GM19468 (cell line): ENCODE measurements around the gene OTOA.
"Not testable (repeated sequence)": the region's sequence is repeated elsewhere in the genome, so short reads cannot be mapped to it uniquely, and the experiment has no call there.

ENCODE experiments used
- ATAC-seq: cut with Tn5 transposase; IDR thresholded peaks from one replicate; pipeline ENCODE4 v1.9.1; 2021; ENCODE audit warnings: mild to moderate bottlenecking, moderate library complexity, moderate number of reproducible peaks; ENCODE audit not compliant: unreplicated experiment; ENCODE audit errors: extremely low read depth

OTOA gene

DNA sequence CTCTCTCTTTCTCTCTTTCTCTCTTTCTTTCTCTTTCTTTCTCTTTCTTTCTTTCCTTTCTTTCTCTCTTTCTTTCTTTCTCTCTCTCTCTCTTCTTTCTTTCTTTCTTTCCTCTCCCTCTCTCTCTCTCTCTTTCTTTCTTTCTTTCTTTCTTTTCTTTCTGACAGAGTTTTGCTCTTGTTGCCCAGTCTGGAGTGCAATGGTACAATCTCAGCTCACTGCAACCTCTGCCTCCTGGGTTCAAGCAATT lies 50.5 kb downstream of the OTOA start:
- ATAC-seq = not testable (repeated sequence)

DNA sequence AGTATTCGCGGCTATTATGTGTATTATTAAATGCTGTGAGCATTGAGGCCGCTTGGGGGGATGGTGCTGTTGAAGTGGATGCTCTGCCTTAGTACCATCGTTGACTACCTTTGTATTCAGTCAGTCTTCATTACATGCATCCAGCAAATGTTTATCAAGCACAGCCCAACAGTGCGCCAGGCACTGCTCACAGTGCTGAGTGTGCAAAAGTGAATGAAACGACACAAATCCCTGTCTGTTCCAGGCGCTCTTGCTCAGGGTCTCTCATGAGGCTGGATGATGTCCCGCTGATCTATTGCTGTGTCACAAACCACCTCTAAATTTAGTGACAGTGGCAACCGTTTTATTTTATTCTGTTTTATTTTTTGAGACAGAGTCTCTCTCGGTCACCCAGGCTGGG lies 53.8 kb downstream of the OTOA start:
- ATAC-seq = no peak

DNA sequence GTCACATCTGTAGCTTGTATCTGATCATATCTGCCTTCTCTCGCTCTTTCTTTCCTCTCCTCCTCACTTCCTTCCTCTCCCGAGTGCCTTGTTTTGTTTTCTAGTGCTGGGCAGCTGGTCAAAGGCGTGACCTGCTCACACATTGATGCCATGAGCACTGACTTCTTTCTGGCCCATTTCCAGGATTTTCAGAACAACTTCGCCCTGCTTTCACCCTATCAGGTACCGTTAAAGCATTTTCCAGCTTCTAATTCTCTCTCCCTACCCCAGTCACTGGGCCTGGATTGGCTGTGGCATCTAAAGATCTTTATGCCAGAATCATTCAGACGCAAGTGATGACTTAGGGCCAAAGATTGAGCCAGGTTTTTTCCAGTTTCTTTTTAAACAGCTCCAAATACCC lies 55.5 kb downstream of the OTOA start:
- ATAC-seq = no peak

DNA sequence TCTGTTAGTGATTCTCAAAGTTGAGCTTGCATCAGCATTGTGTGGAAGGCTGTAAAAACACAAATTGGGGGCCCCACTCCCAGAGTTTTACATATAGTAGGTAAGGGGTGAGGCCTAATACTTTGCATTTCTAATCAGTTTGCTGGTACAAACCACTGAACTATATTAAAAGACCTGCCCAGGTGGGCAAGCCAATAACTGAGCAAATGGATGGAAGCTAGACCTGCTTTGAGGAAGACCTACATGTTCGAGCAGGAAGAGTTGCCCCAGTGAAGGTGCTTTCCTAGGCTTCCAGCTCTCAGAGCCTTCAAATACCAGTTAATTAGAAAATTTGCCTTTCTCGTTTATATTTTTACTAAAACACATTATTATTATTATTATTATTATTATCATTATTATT lies 56.8 kb downstream of the OTOA start:
- ATAC-seq = no peak

DNA sequence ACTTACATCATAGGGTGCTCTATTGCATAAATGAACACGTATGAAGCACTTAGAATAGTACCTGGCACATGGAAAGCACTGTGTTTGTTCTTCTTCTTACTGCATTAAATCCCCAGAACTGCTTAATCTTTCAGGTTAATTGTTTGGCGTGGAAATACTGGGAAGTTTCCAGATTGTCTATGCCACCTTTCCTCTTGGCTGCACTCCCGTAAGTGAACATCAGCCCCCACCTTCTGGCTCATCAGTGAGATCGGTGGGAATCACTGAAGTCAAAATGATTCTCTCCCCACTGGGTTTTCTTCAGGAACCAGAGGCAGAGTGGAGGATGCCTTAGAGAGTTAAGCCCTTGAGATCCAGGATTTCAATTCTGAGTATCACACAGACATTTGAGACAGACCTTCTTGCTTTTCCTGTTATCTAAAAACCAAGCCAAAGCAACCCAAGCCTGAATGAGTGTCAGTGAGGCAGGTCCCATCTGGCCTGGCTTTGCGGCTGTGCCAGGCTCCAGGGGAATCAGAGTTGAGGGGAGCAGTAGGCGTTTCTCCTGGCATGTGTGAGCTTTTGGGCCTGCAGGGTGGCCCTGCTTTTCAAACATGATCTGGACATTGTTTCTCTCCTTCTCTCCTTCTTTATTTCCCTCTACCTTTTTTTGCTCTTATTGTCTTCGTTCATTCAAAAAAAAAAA lies 59.1 kb downstream of the OTOA start:
- no peak for ATAC-seq

DNA sequence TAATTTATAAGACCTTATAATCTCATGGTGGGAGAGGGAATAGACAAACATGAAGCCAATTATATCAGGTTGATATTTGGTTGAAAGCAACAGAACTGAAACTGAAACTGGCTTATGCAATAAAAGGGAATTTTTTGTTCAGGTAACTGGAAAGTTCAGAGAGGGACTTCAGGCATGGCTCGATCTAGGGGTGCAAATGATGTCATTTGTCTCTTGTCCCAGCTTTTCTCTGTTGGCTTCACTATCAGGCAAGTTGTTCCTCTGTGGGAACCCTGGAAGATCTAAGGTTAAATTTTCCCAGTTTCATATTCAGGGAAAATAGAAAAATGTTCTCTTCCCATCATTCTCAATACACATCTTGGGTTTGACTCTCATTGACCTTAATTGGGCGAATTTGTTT lies 59.8 kb downstream of the OTOA start:
- ATAC-seq = no peak

DNA sequence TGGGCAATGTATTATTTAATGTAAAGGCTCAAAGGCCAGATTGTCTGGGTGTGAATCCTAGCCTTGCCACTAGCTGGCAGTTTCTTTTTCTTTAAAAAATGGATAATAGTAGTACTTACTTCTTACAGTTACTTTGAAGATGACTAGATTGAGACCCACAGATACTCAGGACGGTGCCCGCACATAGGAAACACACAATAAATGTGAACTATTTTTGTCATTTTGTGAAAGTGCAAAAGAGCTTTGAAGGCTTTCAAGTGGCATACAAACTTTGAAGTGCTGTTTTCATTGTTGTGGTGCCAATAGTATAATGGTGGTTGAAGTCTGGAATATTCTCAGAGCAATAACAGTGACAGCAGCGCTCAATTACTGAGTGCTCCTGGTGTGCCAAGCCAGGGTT lies 63.6 kb downstream of the OTOA start:
- no peak for ATAC-seq

DNA sequence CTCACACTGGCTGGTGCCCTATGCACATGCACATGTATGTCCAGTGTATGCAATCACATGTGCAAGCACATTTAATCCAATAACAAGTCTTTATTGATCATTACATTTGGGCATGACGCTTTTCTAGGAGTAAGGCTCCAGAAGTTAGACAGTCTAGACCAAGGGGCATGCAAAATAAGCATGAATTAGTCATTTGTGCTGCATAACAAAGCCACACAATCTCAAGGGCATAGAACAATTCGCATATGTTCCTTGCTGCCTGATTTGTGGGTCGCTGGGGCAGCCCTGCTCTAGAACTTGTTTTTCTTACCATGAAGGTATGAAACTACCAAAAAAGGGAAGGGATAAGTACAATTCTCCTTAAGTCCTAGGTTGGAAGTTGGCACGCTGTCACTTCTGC lies 67.5 kb downstream of the OTOA start:
- ATAC-seq = not testable (repeated sequence)

DNA sequence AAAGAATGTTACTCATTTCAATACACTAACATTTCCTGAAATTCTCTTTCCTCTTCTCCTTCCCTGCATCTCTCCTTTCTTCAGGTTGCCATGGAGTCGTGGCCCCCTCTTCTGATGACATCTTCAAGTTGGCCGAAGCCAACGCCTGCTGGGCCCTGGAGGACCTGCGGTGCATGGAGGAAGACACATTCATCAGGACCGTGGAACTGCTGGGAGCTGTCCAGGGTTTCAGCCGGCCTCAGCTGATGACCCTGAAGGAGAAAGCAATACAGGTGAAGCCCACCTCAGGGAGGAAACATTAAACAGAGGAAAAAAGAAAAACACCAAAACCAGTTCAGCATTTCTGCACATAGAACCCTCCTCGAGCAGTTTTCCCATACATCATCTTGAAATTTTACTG lies 76.9 kb downstream of the OTOA start:
- ATAC-seq = not testable (repeated sequence)

DNA sequence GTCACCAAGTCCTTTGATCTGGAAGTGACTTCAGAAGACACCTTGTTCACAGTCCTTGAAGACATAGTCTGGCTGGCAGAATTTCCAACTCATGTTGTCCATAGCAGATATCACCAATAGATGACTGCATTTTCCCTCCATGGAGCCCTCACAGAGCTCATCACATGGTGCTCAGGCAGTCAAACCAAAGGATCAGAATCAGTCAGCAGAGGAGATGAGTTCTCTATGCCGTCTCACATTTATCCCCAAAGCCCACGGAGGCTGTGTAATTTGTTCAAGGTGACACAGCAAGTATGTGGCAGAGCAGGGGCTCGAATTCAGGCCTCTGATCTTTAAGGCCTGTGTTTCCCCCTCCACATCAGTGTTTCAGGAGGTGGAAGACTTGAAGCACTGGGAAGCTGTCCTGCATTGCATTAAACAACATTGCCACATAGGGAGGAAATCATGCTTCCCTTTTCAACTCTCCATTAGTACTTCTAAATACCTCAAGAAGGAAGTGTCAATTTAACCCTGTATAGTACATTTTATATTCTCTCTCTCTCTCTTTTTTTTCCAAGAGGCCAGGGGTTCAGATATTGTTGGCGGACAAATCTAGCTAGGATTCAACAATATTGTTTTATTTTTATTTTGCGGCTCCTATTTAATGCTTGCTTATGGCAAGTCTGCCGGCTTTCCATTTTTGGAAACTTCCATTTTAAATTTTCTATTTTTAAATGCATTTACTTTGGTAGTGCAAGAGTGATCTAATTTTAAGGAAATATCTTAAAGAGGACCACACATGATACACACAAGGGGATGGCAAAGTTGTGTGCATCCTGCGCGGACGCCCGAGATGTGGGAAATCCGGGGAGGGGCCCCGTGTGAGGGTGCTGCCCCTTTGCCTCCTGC lies 92.7 kb downstream of the OTOA start:
- ATAC-seq = not testable (repeated sequence)

DNA sequence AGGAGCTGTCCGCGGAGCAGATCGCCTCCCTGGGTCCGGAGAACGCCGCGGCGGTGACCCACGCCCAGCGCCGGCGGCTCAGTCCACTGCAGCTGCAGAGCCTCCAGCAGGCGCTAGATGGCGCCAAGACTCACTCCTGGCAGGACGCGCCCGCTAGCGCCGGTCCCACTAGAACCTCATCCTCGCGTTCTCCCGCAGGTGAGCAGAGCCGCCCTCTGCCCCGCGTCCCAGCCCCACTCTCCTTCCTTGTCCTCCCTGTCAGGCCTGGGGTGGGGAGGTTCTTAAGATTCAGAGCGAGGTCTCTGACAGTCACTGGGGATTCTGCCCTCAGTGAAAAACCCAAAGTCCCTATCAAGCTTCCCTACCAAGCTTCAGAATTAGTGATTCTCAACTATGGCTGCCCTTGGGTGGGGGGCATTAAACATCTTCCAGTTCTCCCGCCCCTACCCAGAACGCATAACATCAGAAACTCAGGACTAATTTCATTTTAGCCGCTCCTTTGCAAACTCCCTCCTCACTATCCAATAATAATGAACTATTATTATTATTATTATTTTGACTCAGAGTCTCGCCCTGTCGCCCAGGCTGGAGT lies 93.4 kb downstream of the OTOA start:
- ATAC-seq = peak; percentile 30

DNA sequence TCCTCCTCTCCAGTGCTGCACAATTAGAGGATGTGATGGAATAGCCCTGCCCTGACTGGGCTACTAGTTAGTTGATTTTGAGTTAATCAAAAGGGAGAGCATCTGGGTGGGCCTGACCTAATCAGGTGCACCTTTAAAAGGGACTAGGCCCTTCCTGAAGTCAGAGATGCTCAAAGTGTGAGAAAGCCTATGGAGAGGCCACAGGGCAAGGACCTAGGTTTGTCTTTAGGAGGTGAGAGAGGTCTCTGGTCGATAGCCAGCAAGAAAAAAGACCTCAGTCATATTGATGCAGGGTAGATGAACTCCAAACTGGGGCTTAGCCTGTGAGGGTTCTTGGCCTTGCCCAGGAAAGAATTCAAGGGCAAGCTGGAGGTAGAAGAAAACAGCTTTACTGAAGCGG lies 104.5 kb downstream of the OTOA start:
- ATAC-seq = not testable (repeated sequence)

DNA sequence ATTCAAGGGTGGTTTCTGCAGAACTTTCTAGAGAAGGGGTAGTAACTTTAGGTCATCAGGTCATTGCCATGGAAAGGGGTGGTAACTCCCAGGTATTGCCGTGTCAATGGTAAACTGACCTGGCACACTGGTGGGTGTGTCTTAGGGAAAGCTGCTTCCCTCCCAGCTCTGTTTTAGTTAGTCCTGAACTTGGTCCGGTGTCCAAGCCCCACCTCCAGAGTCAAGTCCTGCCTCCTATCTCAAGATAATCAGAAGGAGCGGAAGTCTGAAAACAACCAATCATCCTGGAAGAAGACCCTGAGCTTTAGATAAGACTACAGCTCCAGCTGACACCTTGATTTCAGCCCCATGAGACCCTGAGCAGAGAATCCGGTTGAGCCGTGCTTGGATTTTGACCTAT lies 105.0 kb downstream of the OTOA start:
- ATAC-seq = not testable (repeated sequence)

DNA sequence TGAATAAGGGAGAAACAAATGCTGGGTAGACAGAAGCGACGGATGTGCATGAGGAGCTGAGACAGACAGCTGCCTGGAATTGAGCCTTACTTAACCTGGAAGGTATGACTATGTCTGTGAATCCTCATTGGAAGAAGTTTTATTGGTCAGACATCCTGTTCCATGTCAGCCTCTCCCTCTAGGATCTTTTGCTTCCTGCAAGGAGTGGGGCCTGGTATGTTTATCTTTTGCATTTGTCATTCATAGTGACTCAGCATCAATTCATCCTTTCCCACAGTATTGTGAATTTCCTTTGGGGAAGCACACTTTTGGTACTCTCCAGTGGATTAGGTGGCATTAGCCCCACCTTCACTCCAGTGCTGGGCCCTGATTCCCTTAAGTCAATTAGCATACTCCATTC lies 105.5 kb downstream of the OTOA start:
- ATAC-seq = not testable (repeated sequence)

DNA sequence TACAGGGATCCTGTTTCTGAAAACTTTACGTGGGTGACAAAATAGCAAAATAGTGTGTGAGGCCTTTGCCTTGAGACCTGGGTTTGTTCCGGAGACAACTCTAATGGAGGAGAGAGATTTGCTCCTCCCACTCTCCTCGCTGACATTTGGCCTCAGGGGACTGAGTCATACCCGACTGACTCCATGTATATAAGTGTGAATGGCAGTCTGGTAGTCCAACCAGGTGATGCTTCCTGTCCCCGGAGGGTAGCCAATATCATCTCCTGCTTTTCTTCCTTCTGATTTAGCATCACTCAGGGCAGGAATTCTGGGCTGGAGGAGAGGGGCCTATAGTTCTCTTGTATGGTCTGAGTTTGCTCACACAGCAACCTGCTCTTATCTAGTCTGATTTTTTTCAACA lies 106.8 kb downstream of the OTOA start:
- not testable (repeated sequence) for ATAC-seq

DNA sequence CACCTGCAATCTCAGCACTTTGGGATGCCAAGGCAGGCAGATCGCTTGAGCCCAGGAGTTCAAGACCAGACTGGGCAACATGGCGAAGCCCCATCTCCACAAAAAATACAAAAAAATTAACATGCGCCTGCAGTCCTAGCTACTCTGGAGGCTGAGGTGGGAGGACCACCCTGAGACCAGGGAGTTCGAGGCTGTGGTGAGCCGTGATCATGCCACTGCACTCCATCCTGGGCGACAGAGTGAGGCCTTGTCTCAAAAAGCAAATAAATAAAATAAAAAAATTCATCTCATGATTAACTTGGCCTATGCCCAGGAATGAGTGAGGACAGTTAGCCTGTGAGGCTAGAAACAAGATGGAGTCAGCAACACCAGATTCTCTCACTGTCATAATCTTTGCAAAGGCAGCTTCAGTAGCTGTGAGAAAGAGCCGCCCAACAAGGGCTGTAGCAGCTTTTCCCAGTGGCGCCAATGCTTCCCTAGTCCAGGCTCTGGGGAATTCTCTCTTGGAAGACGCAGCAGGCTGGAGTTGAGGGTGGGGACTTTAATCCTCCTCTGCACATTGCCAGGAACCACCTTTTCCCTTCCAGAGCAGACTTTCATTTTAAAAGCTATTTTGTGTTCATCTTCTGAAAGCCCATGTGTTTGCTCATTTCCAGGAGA lies 108.9 kb downstream of the OTOA start:
- not testable (repeated sequence) for ATAC-seq

DNA sequence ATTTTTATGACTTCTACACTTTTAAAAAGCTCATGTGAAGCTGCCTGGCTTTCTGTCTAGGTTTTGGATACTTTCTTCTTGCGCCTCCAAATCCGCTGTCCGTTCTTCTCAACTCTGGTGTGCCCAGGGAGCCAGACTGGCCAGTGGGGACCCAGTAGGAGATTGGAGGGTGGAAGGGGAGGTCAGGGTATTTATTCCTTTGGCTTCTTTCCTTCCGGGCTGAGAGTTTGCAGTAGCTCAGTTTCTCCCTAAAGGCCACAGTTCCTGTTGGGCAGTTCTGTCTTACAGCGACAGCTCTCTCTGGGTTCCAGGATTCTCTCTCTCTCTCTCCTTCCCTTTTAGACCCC lies 109.4 kb downstream of the OTOA start:
- ATAC-seq = not testable (repeated sequence)

DNA sequence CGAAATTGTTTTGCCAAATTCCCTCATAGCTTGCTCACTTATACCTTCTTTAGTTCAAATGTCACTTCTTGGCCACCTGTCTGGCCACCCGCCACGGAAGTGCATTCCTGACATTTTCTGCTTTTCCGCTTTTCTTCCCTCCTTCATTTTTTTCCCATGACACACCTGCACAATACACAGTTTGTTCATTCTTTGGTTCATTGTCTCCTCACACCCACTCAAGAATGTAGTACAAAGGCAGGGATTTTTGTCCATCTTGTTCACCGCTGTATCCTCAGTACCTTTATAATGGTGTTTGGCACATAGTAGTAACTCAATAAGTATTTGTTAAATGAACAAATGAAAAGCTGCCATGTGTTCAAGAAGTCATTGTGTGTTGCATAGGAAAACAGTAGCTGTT lies 116.8 kb downstream of the OTOA start:
- ATAC-seq = not testable (repeated sequence)

DNA sequence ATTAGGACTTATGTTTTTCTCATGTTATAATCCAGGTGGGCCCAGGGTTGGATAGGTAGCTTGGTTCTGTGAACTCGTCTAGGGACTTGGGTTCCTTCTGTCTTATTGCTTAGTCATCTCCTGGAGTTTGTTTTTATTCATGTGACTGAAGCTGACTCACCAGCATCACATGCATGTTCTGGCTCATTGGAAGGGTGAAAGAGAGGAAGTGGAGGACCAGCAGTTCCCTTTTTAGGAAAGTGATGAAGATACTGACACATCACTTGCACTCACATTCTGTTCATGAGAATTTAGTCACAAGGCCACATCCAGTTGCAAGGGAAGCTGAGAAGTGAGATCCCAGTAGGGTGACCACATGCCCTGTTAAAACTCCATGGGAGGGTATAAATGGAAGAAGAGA lies 126.7 kb downstream of the OTOA start:
- ATAC-seq = not testable (repeated sequence)

DNA sequence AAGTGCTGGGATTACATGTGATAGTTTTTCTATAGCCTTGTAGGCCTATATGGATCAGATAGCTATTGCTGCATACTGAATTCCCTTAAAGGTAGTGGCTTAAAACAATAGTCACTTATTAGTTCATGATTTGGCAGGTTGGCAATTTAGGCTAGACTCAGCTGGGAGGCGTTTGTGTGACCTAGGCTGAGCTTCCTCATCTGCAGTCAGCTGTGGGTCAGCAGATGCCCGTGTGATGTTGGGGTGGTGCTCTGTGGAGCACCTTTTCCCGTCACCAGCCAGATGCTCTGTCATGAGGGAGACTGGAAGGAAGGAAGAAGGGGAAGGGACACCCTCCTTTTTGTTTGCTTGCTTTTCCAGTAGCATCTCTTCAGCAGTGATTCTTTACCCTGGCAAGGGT lies 129.5 kb downstream of the OTOA start:
- ATAC-seq = not testable (repeated sequence)

DNA sequence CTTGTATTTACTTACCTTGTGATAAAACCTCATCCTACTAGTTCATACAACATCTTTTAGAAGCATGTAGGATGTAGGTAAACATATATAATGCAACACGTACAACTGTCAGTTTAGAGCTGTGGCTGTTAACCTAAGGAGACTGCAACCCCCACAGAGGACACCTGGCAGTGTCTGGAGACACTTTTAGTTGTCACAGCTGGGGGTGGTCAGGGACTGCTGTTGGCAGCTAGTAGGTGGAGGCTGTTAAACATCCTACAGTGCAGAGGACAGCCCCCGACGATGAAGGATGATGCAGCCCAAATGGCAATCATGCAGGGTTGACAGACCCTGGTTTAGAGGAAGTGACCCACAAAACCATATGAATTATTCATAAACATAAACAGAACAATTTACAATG lies 134.8 kb downstream of the OTOA start:
- ATAC-seq = not testable (repeated sequence)
